Thoracic aorta (tissue), 2 donors: ENCODE data around the gene ITPRIPL1. TPM values are rescaled to one million over a fixed set of nuclear protein-coding genes. Genes with fewer than 3 reads are reported as not detected.

Source experiments
- ATAC-seq: fragments of 150-250 bp; one replicate; pipeline ENCODE4 v1.8.0; 2017; ENCODE audit warnings: low read depth; ENCODE audit not compliant: insufficient number of reproducible peaks, low FRiP score
- DNase-seq: peaks from one replicate; pipeline ENCODE4 v3.0.0-alpha.2; 2020; ENCODE audit warnings: low spot score
- H3K27ac ChIP-seq, 2 donors: fragments of 200-600 bp; sonication (generic); 1 replicate in 1 of 2; 2 replicates in 1 of 2; pipeline ENCODE4 v1.5.1; 2016; ENCODE audit warnings: mild to moderate bottlenecking in 2 of 2, moderate library complexity in 2 of 2
- H3K27me3 ChIP-seq: fragments of 200-600 bp; sonication (generic); replicated peaks from 2 replicates; pipeline ENCODE4 v1.6.0; 2016; ENCODE audit warnings: mild to moderate bottlenecking; ENCODE audit not compliant: insufficient read depth
- H3K36me3 ChIP-seq: fragments of 200-600 bp; sonication (generic); one replicate; pipeline ENCODE4 v1.5.1; 2016
- H3K4me1 ChIP-seq, 2 donors: fragments of 200-600 bp; sonication (generic); 1 replicate in 1 of 2; 2 replicates in 1 of 2; pipeline versions ENCODE4 v1.5.1 to v1.6.0; 2016; ENCODE audit warnings: low read depth in 2 of 2, mild to moderate bottlenecking in 1 of 2; ENCODE audit not compliant: control insufficient read depth in 1 of 2
- H3K4me3 ChIP-seq: fragments of 200-600 bp; sonication (generic); 2 replicates; pipeline ENCODE4 v1.5.1; 2016; ENCODE audit warnings: mild to moderate bottlenecking
- H3K9me3 ChIP-seq: fragments of 200-600 bp; sonication (generic); 2 replicates; pipeline ENCODE4 v1.5.1; 2016
- total RNA-seq, 2 donors: library from RNA; depleted of rRNA; stranded (reverse); fragments of >200 nt; gene quantifications; one replicate each; pipeline versions ENCODE4 v1.1.0 to v1.2.3, GENCODE V29; 2016
- TF ChIP-seq, protein P1 (sequence below): fragments of 200-600 bp; sonication (generic); IDR thresholded peaks from one replicate; pipeline ENCODE4 v1.5.1; 2019; ENCODE audit warnings: antibody characterized with exemption

Gene ITPRIPL1
- total RNA-seq, 2 donors from 2014 or later, result 0.63 to 1.6 TPM

DNA sequence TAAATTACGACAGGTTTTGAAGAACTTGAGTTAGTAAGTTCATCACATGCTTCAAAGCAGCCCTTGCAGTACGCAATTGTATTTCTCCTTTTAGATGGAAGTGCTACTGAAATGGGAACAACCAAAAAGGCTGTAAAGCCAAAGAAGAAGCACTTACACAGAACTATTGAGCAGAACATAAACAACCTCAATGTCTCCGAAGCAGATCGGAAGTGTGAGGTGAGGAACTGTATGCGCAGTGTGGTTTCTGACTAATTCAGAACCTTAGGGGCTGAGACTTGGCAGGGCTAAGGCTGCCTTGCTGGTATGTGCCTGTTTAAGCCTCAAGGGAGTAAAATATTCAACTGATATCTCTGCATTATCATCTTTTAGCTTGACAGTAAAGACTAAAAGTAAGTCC lies 18.9 kb downstream of the ITPRIPL1 start:
- Histone ChIP-seq H3K27ac (no peak overlapping the region), H3K27me3 (no peaks in the 10 kb centered on the region), H3K36me3 (no peaks in the 10 kb centered on the region), H3K4me1 (no peaks in the 10 kb centered on the region), H3K4me3 (no peak overlapping the region), H3K9me3 (no peaks in the 10 kb centered on the region)
- ATAC-seq (no peak), DNase-seq (no peak)
- TF ChIP-seq, protein P1, sequence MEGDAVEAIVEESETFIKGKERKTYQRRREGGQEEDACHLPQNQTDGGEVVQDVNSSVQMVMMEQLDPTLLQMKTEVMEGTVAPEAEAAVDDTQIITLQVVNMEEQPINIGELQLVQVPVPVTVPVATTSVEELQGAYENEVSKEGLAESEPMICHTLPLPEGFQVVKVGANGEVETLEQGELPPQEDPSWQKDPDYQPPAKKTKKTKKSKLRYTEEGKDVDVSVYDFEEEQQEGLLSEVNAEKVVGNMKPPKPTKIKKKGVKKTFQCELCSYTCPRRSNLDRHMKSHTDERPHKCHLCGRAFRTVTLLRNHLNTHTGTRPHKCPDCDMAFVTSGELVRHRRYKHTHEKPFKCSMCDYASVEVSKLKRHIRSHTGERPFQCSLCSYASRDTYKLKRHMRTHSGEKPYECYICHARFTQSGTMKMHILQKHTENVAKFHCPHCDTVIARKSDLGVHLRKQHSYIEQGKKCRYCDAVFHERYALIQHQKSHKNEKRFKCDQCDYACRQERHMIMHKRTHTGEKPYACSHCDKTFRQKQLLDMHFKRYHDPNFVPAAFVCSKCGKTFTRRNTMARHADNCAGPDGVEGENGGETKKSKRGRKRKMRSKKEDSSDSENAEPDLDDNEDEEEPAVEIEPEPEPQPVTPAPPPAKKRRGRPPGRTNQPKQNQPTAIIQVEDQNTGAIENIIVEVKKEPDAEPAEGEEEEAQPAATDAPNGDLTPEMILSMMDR, result no peak

DNA sequence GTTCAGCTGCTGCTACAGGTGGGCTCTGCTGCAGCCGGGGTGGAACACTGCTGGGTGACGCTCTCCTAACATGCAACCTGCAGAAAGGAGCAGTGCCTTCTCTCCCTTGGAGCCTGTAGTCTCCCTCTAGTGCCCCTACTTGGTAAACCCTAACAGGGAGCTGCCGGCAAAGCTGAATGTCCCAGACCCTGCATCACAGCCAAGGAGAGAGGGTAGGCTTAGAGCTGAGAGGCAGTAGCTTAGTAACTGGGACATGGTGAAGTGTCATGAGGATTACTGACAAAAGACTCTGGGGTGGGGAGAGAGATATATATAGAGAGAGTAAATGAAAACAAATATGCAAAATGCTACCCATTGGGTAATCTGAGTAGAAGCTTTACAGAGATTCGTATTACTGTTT lies 20.3 kb downstream of the ITPRIPL1 start:
- Histone ChIP-seq H3K27ac (no peak overlapping the region), H3K27me3 (no peaks in the 10 kb centered on the region), H3K4me3 (no peak overlapping the region), H3K4me1 (no peaks in the 10 kb centered on the region), H3K36me3 (no peaks in the 10 kb centered on the region), H3K9me3 (no peaks in the 10 kb centered on the region)
- DNase-seq, result no peak
- no peak for ATAC-seq
- TF ChIP-seq, protein P1, result no peak

DNA sequence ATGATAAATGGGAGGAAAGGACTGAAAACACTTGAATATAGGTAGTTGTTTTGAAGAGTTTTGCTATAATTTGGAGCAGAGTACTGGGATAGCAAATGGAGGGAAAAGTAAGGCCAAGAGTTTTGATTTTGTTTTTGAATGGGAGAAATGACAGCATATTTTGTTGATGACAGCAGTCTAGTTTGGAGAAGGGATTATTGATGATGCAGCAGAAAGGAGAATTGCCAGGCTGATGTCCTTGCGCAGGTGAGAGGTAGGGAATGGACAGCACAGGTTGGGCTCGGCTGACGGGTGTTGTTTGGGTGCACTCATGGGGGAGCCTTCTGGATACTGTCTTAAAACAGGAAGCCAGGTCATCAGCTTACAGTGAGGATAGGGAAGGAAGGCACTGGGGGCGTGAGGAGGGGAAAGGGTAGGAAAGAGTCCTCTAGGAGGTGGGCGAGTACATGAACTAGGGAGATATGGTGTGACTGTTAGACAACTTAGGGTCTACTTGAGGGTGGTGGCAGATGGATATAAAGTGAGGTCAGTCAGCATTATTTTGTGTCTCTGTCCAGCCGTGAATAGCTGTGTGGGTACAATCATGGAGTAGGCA lies 20.8 kb downstream of the ITPRIPL1 start:
- TF ChIP-seq, protein P1, result no peak
- Histone ChIP-seq H3K4me1 (no peaks in the 10 kb centered on the region), H3K36me3 (no peaks in the 10 kb centered on the region), H3K9me3 (no peaks in the 10 kb centered on the region), H3K27me3 (no peaks in the 10 kb centered on the region), H3K4me3 (no peak overlapping the region), H3K27ac (no peak overlapping the region)
- ATAC-seq, result no peak
- DNase-seq, result no peak

DNA sequence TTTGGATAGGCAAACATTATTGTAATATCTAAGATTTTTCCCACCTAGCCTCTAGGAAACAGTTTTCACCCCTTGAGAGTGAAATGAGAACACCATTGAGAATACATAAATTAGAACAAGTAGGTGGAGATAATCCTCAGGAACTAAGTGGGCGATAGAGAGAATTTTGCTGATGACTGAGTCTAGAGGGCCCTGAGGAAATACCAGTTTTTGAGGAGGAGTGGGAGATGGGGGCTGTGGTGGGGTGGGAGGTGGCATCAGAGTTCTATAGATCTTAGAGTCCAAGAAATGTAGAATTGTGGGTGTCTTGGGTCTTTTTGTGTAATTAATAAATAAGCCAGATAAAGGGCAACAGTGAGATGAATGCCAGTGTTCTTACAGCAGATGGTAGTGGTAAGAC lies 22.3 kb downstream of the ITPRIPL1 start:
- no peak overlapping the region for H3K4me3 ChIP-seq
- peaks cover 0 to 3% of the 10 kb centered on the region in 2 donors for H3K4me1 ChIP-seq
- no peaks in the 10 kb centered on the region for H3K9me3 ChIP-seq
- no peaks in the 10 kb centered on the region for H3K36me3 ChIP-seq
- no peak overlapping the region for H3K27ac ChIP-seq
- TF ChIP-seq, protein P1, result no peak
- DNase-seq (no peak), ATAC-seq (no peak)
- no peaks in the 10 kb centered on the region for H3K27me3 ChIP-seq

DNA sequence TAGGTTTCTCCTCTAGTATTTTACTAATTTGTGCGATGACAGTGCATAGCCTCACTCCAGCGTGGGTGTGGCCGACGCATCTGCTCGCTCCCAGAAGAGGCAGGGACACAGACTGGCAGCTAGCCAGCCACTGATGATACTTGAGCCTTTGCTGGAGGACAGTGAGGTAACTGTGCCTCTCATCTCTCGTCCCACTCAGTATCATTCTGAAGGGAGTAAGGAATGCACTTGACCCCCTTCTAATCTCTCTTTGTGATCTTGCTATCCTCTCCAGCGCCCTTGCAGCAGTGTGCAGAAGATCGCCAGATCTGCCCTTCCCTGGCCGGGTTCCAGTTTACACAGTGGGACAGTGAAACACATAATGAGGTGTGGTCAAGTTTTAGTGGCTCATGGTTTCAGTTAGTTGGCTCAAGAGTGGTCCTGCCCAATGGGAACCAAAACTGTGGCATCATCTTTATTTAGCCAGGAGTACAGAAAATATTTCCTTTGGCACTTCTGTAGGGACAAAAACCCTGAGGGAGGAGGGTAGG lies 28.0 kb downstream of the ITPRIPL1 start:
- ATAC-seq, result peak; percentile 50
- DNase-seq, result peak; percentile 19

More for the DNA sequence above, 28.0 kb downstream of the ITPRIPL1 start:
- Histone ChIP-seq H3K27me3 (no peaks in the 10 kb centered on the region), H3K36me3 (no peaks in the 10 kb centered on the region), H3K4me3 (peak overlapping the region; percentile 41), H3K27ac (peak overlapping the region; percentile 66 to 75), H3K4me1 (peaks cover 16 to 46% of the 10 kb centered on the region in 2 donors), H3K9me3 (no peaks in the 10 kb centered on the region)
- TF ChIP-seq, protein P1, result no peak
